HEK293 (cell line): ENCODE measurements around the gene POLN.

Experiments used
- CTCF ChIP-seq: fragments of 450-650 bp; formaldehyde crosslinking; IDR thresholded peaks from 2 replicates; pipeline ENCODE4 v1.5.1; 2016; ENCODE audit warnings: missing biosample characterization, missing genetic modification characterization
- KLF10 ChIP-seq: fragments of 450-650 bp; IDR thresholded peaks from 2 replicates; pipeline ENCODE4 v1.5.1; 2018; ENCODE audit warnings: missing biosample characterization, mild to moderate bottlenecking, missing genetic modification characterization
- ZNF426 ChIP-seq: fragments of 450-650 bp; formaldehyde crosslinking; IDR thresholded peaks from 2 replicates; pipeline ENCODE4 v1.5.1; 2017; ENCODE audit warnings: missing biosample characterization, missing genetic modification characterization, mild to moderate bottlenecking, inconsistent platforms, moderate library complexity

DNA sequence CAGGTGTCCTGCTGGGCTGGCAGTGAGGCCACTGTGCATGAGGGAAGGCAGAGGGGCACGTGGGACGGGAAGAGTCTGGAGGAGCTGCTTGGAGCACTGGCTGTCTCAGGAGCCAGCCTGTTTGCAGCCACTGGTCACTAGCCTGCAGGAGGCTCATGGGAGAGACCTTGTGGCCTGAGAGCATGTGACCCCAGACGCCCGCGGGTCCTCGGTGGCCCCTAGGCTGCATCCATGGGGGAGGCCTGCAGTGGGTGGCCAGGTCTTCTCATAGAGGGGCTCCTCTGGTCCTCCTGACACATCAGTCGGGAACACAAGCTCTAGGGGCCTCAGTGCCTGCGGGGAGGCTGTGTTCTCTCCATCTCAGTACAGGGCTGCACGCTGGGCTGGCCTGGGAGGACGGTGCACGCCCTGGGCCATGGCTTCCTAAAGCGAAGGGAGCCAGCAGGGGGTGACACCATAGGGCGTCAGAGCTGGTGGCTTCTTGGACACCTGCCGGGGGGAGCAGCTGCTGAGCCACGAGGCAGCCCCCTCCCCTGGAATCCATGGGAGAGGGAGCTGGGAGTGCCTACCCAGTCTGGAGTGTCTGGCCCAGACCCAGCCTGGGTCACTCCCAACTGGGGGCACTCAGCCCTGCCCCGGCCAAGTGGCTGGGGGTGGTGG lies 170.5 kb downstream of the POLN start:
- TF ChIP-seq KLF10 (tag by site-specific recombination) (no peak), CTCF (tag by site-specific recombination) (no peak), ZNF426 (tag by site-specific recombination) (no peak)
